ENCODE results near the gene CFL1. TPM values are rescaled to one million over a fixed set of nuclear protein-coding genes. Genes with fewer than 3 reads are reported as not detected.

Gene CFL1
- total and polyA plus RNA-seq, 10 of the 15 experiments (the other 5 are each of a cell fraction or from before 2014, with no cell fraction given), result 164 to 2,994 (median 1,500) TPM

GRCh38 chr11:65884716-65885092 lies 26.7 kb upstream of the CFL1 start:
- Histone ChIP-seq H3K9me3 (replicated peaks; ENCODE audit: control insufficient read depth, insufficient read depth, low read length) (no peaks in the 10 kb centered on the region), H3K9ac (ENCODE audit: control insufficient read depth, insufficient read depth, low read length) (no peak overlapping the region), H3K27ac (ENCODE audit: control insufficient read depth, insufficient read depth) (no peak overlapping the region), H4K20me1 (ENCODE audit: control insufficient read depth, insufficient read depth) (no peaks in the 10 kb centered on the region), H3K36me3 (ENCODE audit: control insufficient read depth in 2 of 2, insufficient read depth in 2 of 2, low read length in 1 of 2) (peaks cover 12 to 25% of the 10 kb centered on the region in 2 experiments), H3K27me3 (replicated peaks in 1 of 2; ENCODE audit: control insufficient read depth in 2 of 2, insufficient read depth in 2 of 2, low read length in 1 of 2) (no peaks in the 10 kb centered on the region), H3K4me2 (ENCODE audit: control insufficient read depth, insufficient read depth) (peak overlapping the region; percentile 50; the same call in 1 of the 2 replicates), H2AFZ (ENCODE audit: control insufficient read depth, low read depth, low read length) (peak overlapping the region; percentile 35; the same call in 1 of the 2 replicates), H3K4me1 (ENCODE audit: control insufficient read depth, insufficient read depth, low read length) (peaks cover 22% of the 10 kb centered on the region), H3K4me3 (no peak overlapping the region), H3K79me2 (ENCODE audit: control insufficient read depth, insufficient read depth, low read length) (peaks cover 15% of the 10 kb centered on the region)
- FAIRE-seq (peak; percentile 81), DNase-seq (ENCODE audit: low read depth, low spot score) (no peak), ATAC-seq (peak; percentile 69)
- SMC1A ChIA-PET (ENCODE audit: uncharacterized antibody, unreplicated experiment), result interaction anchor here (0.6 to 2.7 kb wide), 21 partner anchors 8 to 414 kb away, joined by 3 to 28 read pairs (median 4); partner anchors contain the start of genes KAT5 and MUS81
- WGBS (ENCODE audit: insufficient coverage, insufficient replicate concordance, low lambda C conversion rate, missing lambda C conversion rate), result 12% methylated on average over 9 of the region's 9 CpGs
- intact Hi-C loops (cut with micrococcal nuclease; ENCODE audit: unreplicated experiment), result loop anchor here (1.0 kb wide), 1 partner anchor 105 kb away; no protein-coding TSS in a partner anchor
- RAD21 ChIA-PET (ENCODE audit: unreplicated experiment), result interaction anchor here (0.7 to 4.1 kb wide), 24 partner anchors 9 to 315 kb away, joined by 3 to 40 read pairs (median 5); partner anchors contain the start of gene KAT5
- CTCF ChIA-PET, result interaction anchor here (0.6 to 11.0 kb wide), 69 partner anchors 8 to 398 kb away, joined by 3 to 167 read pairs (median 4); partner anchors contain the start of genes AP5B1, CFL1, EFEMP2 and FOSL1
- BruUV-seq (replicated peaks), result no TSS peak
- in situ Hi-C loops (cut with MboI), result loop anchor here (5.0 kb wide), 1 partner anchor 103 kb away; no protein-coding TSS in a partner anchor
- POLR2A ChIA-PET, result interaction anchor here (1.1 to 4.0 kb wide), 4 partner anchors 11 to 52 kb away, joined by 3 to 33 read pairs (median 10); partner anchors contain the start of genes CFL1 and MUS81
- peak; percentile 27; the same call in 1 of the 2 replicates for TF ChIP-seq ATF3 (IDR thresholded peaks at IDR 0.05; ENCODE audit: borderline replicate concordance, extremely low read depth, low read depth, low read length)
- no peak for TF ChIP-seq EP300 (IDR thresholded peaks at IDR 0.05; ENCODE audit: borderline replicate concordance in 1 of 2, control insufficient read depth in 1 of 2, low read depth in 2 of 2, low read length in 2 of 2)
- TF ChIP-seq ASH2L (IDR thresholded peaks at IDR 0.05; ENCODE audit: borderline replicate concordance, low read depth), result no peak
- no peak for TF ChIP-seq KDM1A (IDR thresholded peaks at IDR 0.05; ENCODE audit: borderline replicate concordance)
- TF ChIP-seq NFXL1 (IDR thresholded peaks at IDR 0.05; ENCODE audit: borderline replicate concordance), result no peak
- TF ChIP-seq CUX1 (IDR thresholded peaks at IDR 0.05; ENCODE audit: insufficient replicate concordance, low read depth, low read length), result no peak
- TF ChIP-seq GABPA (IDR thresholded peaks at IDR 0.05; ENCODE audit: low read depth), result no peak
- no peak for TF ChIP-seq MAX (IDR thresholded peaks at IDR 0.05; ENCODE audit: low read depth, low read length)
- TF ChIP-seq MTA3 (IDR thresholded peaks at IDR 0.05; ENCODE audit: borderline replicate concordance, low read length), result no peak
- no peak for TF ChIP-seq E2F8 (IDR thresholded peaks at IDR 0.05; ENCODE audit: low read depth, partially characterized antibody)
- TF ChIP-seq SMARCA5 (IDR thresholded peaks at IDR 0.05), result peak; percentile 86
- TF ChIP-seq ZNF622 (IDR thresholded peaks at IDR 0.05), result no peak
- peak; percentile 53; the same call in 1 of the 2 replicates for TF ChIP-seq CREM (IDR thresholded peaks at IDR 0.05; ENCODE audit: low read depth)
- TF ChIP-seq ZSCAN29 (IDR thresholded peaks at IDR 0.05), result no peak
- no peak for TF ChIP-seq SMAD1 (IDR thresholded peaks at IDR 0.05; ENCODE audit: low read depth, partially characterized antibody)

Measured in GM12878 (cell line).